Measurements from ENCODE around the gene FABP6. TPM values are rescaled to one million over a fixed set of nuclear protein-coding genes. Genes with fewer than 3 reads are reported as not detected.

The FABP6 gene
- total RNA-seq, 1 experiment from 2014 or later: 2.9 TPM

- TF ChIP-seq ATF6 (CRISPR knock-in tag; IDR thresholded peaks at IDR 0.05): no peak
- no peak for TF ChIP-seq ZNF532 (CRISPR knock-in tag; IDR thresholded peaks at IDR 0.05; ENCODE audit: borderline replicate concordance)
These were observed 24.1 kb downstream of the FABP6 start (continued) for GRCh38 chr5:160253441-160253840.

- Mint-ChIP-seq H3K36me3 (peaks cover 48% of the 10 kb centered on the region), H3K4me1 (peaks cover 5% of the 10 kb centered on the region), H3K27ac (no peak overlapping the region), H3K4me3 (no peak overlapping the region), H3K27me3 (ENCODE audit: low read depth) (no peaks in the 10 kb centered on the region), H3K9me3 (no peaks in the 10 kb centered on the region)
- ChIA-PET CTCF (interaction anchor here (0.7 to 1.7 kb wide), 2 partner anchors 90 to 136 kb away, joined by 4 read pairs; no protein-coding TSS in a partner anchor), POLR2A (no interaction called here)
- ATAC-seq (no peak), DNase-seq (ENCODE audit: low spot score) (no peak)
- no peak for TF ChIP-seq FOXP4 (CRISPR knock-in tag; IDR thresholded peaks at IDR 0.05)
- no peak for TF ChIP-seq GABPB1 (CRISPR knock-in tag; IDR thresholded peaks at IDR 0.05)
- no peak for TF ChIP-seq ERG (CRISPR knock-in tag; IDR thresholded peaks at IDR 0.05)
- no peak for TF ChIP-seq CDX4 (CRISPR knock-in tag; IDR thresholded peaks at IDR 0.05; ENCODE audit: borderline replicate concordance)
- TF ChIP-seq MXD4 (CRISPR knock-in tag; IDR thresholded peaks at IDR 0.05; ENCODE audit: borderline replicate concordance): no peak
- TF ChIP-seq USF2 (CRISPR knock-in tag; IDR thresholded peaks at IDR 0.05): no peak
- TF ChIP-seq NFATC4 (CRISPR knock-in tag; IDR thresholded peaks at IDR 0.05): no peak
- no peak for TF ChIP-seq SOX15 (CRISPR knock-in tag; IDR thresholded peaks at IDR 0.05)
- TF ChIP-seq ESRRA (CRISPR knock-in tag; IDR thresholded peaks at IDR 0.05; ENCODE audit: borderline replicate concordance): no peak
- no peak for TF ChIP-seq ZNF423 (CRISPR knock-in tag; IDR thresholded peaks at IDR 0.05)
- no peak for TF ChIP-seq ZNF281 (CRISPR knock-in tag; IDR thresholded peaks at IDR 0.05)
- TF ChIP-seq ZNF317 (CRISPR knock-in tag; IDR thresholded peaks at IDR 0.05; ENCODE audit: borderline replicate concordance, low read depth): no peak
- no peak for TF ChIP-seq RELA (CRISPR knock-in tag; IDR thresholded peaks at IDR 0.05; ENCODE audit: borderline replicate concordance)
- no peak for TF ChIP-seq CBFB (CRISPR knock-in tag; IDR thresholded peaks at IDR 0.05; ENCODE audit: low read depth)
- no peak for TF ChIP-seq GTF2I (CRISPR knock-in tag; conservative IDR thresholded peaks at IDR 0.05)
- no peak for TF ChIP-seq ZBTB43 (CRISPR knock-in tag; IDR thresholded peaks at IDR 0.05)
- no peak for TF ChIP-seq NR1H2 (CRISPR knock-in tag; IDR thresholded peaks at IDR 0.05)
These were observed 25.4 kb downstream of the FABP6 start for GRCh38 chr5:160254706-160255105.
